HepG2 (cell line): ENCODE data around the gene ZACN. TPM values are rescaled to one million over a fixed set of nuclear protein-coding genes. Genes with fewer than 3 reads are reported as not detected.

Experiments
- CBFB ChIP-seq: sonication (generic); formaldehyde crosslinking; IDR thresholded peaks from 2 replicates; pipeline ENCODE4 v1.4.0; 2020; ENCODE audit warnings: missing genetic modification reagents
- DDIT3 ChIP-seq: sonication (generic); formaldehyde crosslinking; IDR thresholded peaks from 2 replicates; pipeline ENCODE4 v1.4.0; 2020; ENCODE audit warnings: mild to moderate bottlenecking, missing genetic modification reagents
- JDP2 ChIP-seq: sonication (generic); formaldehyde crosslinking; IDR thresholded peaks from 2 replicates; pipeline ENCODE4 v1.8.1; 2022; ENCODE audit warnings: missing genetic modification reagents, borderline replicate concordance
- NR0B2 ChIP-seq: sonication (generic); formaldehyde crosslinking; IDR thresholded peaks from 2 replicates; pipeline ENCODE4 v1.4.0; 2020; ENCODE audit warnings: mild to moderate bottlenecking, missing genetic modification reagents
- RFX5 ChIP-seq: IDR thresholded peaks from 2 replicates; pipeline ENCODE4 v1.6.1; 2011; ENCODE audit warnings: low read depth, low read length, improper control_type of control experiment
- SNAPC2 ChIP-seq: sonication (generic); formaldehyde crosslinking; IDR thresholded peaks from 2 replicates; pipeline ENCODE4 v1.8.1; 2022; ENCODE audit warnings: mild to moderate bottlenecking, missing genetic modification reagents
- TARDBP ChIP-seq: sonication (generic); formaldehyde crosslinking; IDR thresholded peaks from 2 replicates; pipeline ENCODE4 v1.8.0; 2022; ENCODE audit warnings: mild to moderate bottlenecking, missing genetic modification reagents
- ZBTB38 ChIP-seq: sonication (generic); formaldehyde crosslinking; IDR thresholded peaks from 2 replicates; pipeline ENCODE4 v1.5.1; 2020; ENCODE audit warnings: mild to moderate bottlenecking, missing genetic modification reagents
- ZNF20 ChIP-seq: sonication (generic); formaldehyde crosslinking; IDR thresholded peaks from 2 replicates; pipeline ENCODE4 v1.4.0; 2020; ENCODE audit warnings: mild to moderate bottlenecking, moderate library complexity, missing genetic modification reagents
- ZNF317 ChIP-seq: sonication (generic); formaldehyde crosslinking; IDR thresholded peaks from 2 replicates; pipeline ENCODE4 v1.5.0; 2020; ENCODE audit warnings: mild to moderate bottlenecking, missing genetic modification reagents
- ZNF331 ChIP-seq: sonication (generic); formaldehyde crosslinking; IDR thresholded peaks from 2 replicates; pipeline ENCODE4 v1.4.0; 2020; ENCODE audit warnings: missing genetic modification reagents
- ZNF652 ChIP-seq: IDR thresholded peaks from 2 replicates; pipeline ENCODE4 v1.6.1; 2016; ENCODE audit warnings: low read depth, borderline replicate concordance
- ZNF737 ChIP-seq: sonication (generic); formaldehyde crosslinking; IDR thresholded peaks from 2 replicates; pipeline ENCODE4 v1.5.0; 2020; ENCODE audit warnings: missing genetic modification reagents, mild to moderate bottlenecking, borderline replicate concordance
- ZNF792 ChIP-seq: IDR thresholded peaks from 2 replicates; pipeline ENCODE4 v1.6.1; 2016
- ZSCAN21 ChIP-seq: sonication (generic); formaldehyde crosslinking; IDR thresholded peaks from 2 replicates; pipeline ENCODE4 v1.8.0; 2022; ENCODE audit warnings: mild to moderate bottlenecking, missing genetic modification reagents, moderate library complexity, borderline replicate concordance
- polyA plus RNA-seq, 8 experiments: library from polyadenylated mRNA; depleted of rRNA in 3 of 8; stranded (reverse) in 7 of 8; unstranded in 1 of 8; fragments of >200 nt; fragmentation: Illumina TruSeq in 4 of 8; extraction: Trizol in 4 of 8; gene quantifications; 2 replicates each; pipeline versions ENCODE4 v1.2.1 to v1.2.3, GENCODE V29; 2011 to 2016; ENCODE audit warnings: low read depth in 4 of 8, missing spikeins in 1 of 8, mixed read lengths in 1 of 8; ENCODE audit not compliant: insufficient read depth in 1 of 8
- total RNA-seq, 5 experiments: library from RNA; depleted of rRNA; stranded (reverse); fragments of >200 nt; fragmentation: Illumina TruSeq; extraction: Trizol; gene quantifications; 2 replicates each; pipeline ENCODE4 v1.2.3, GENCODE V29; 2016; ENCODE audit warnings: low read depth in 1 of 5
- TF ChIP-seq, protein P1 (sequence below): sonication (generic); formaldehyde crosslinking; IDR thresholded peaks from one replicate; pipeline ENCODE4 v1.5.1; 2020; ENCODE audit warnings: mild to moderate bottlenecking, missing genetic modification reagents; ENCODE audit errors: not compliant biosample characterization
- TF ChIP-seq, protein P2 (sequence below): sonication (generic); formaldehyde crosslinking; IDR thresholded peaks from 2 replicates; pipeline ENCODE4 v1.4.0; 2020; ENCODE audit warnings: missing genetic modification reagents
- TF ChIP-seq, protein P3 (sequence below): sonication (generic); formaldehyde crosslinking; IDR thresholded peaks from 2 replicates; pipeline ENCODE4 v1.5.0; 2020; ENCODE audit warnings: missing genetic modification reagents

ZACN gene
- total and polyA plus RNA-seq, 2 of the 13 experiments (the other 11 are each of a cell fraction or from before 2014, with no cell fraction given): 0.11 to 0.15 TPM

DNA sequence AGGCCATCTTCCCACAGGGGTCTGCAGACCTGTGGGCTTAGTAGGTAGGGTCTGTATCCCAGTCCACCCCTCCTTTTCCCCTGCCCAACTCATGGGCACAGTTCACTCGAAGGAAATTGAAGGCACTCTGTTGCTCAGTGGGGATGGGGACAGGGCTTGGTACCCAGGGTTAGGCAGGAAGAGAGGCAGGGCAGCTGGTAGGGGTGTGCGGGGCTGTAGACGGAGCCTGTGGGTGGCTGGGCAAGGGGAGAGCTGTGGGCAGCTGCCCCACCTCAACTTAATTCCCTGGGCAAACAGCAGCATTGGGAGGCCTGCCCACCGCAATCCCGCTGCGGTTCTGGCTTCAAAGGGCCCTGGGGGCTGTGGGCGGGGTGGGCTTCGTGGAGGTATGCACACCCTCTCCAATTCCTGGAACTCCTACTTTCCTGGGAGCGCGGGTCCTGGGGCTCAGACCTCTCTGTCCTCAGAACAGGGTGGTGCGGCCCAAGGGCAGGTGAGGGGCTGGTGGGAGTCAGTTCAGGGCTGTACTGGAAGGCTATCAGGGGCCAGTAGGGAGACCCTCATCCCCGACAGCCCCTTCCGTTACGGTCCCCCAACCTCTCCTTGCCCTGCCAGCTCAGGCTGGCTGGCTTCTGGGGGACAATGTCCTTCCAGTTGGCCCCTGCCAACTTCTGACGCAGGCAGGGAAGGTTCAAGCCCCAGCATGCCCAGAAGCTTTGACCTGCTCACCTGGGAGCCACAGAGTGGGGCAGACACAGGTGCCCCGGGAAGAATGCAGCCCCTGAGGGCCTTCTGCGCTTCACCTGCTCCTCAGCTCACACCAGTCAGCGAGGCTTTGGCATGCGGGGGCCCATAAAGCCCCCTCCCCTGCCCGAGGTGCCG, 53.0 kb downstream of the ZACN start (continued):
- no peak for TF ChIP-seq ZSCAN21
- TF ChIP-seq RFX5: peak; percentile 72
- TF ChIP-seq CBFB: peak; percentile 82
- no peak for TF ChIP-seq JDP2 (CRISPR knock-in tag)
- no peak for TF ChIP-seq ZNF20
- TF ChIP-seq NR0B2: no peak
- no peak for TF ChIP-seq ZNF317 (CRISPR knock-in tag)
- TF ChIP-seq, protein P1, sequence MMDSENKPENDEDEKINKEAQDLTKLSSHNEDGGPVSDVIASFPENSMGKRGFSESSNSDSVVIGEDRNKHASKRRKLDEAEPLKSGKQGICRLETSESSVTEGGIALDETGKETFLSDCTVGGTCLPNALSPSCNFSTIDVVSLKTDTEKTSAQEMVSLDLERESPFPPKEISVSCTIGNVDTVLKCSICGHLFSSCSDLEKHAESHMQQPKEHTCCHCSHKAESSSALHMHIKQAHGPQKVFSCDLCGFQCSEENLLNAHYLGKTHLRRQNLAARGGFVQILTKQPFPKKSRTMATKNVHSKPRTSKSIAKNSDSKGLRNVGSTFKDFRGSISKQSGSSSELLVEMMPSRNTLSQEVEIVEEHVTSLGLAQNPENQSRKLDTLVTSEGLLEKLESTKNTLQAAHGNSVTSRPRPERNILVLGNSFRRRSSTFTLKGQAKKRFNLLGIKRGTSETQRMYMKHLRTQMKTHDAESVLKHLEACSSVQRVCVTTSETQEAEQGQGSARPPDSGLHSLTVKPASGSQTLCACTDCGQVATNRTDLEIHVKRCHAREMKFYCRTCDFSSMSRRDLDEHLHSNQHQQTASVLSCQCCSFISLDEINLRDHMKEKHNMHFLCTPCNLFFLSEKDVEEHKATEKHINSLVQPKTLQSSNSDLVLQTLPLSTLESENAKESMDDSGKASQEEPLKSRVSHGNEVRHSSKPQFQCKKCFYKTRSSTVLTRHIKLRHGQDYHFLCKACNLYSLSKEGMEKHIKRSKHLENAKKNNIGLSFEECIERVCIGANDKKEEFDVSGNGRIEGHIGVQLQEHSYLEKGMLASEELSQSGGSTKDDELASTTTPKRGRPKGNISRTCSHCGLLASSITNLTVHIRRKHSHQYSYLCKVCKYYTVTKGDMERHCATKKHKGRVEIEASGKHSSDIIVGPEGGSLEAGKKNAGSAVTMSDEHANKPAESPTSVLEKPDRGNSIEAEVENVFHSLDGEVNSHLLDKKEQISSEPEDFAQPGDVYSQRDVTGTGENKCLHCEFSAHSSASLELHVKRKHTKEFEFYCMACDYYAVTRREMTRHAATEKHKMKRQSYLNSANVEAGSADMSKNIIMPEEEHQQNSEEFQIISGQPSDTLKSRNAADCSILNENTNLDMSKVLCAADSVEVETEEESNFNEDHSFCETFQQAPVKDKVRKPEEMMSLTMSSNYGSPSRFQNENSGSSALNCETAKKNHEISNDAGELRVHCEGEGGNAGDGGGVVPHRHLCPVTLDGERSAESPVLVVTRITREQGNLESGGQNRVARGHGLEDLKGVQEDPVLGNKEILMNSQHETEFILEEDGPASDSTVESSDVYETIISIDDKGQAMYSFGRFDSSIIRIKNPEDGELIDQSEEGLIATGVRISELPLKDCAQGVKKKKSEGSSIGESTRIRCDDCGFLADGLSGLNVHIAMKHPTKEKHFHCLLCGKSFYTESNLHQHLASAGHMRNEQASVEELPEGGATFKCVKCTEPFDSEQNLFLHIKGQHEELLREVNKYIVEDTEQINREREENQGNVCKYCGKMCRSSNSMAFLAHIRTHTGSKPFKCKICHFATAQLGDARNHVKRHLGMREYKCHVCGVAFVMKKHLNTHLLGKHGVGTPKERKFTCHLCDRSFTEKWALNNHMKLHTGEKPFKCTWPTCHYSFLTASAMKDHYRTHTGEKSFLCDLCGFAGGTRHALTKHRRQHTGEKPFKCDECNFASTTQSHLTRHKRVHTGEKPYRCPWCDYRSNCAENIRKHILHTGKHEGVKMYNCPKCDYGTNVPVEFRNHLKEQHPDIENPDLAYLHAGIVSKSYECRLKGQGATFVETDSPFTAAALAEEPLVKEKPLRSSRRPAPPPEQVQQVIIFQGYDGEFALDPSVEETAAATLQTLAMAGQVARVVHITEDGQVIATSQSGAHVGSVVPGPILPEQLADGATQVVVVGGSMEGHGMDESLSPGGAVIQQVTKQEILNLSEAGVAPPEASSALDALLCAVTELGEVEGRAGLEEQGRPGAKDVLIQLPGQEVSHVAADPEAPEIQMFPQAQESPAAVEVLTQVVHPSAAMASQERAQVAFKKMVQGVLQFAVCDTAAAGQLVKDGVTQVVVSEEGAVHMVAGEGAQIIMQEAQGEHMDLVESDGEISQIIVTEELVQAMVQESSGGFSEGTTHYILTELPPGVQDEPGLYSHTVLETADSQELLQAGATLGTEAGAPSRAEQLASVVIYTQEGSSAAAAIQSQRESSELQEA (CRISPR knock-in tag): no peak
- TF ChIP-seq ZNF652: no peak
- TF ChIP-seq, protein P2, sequence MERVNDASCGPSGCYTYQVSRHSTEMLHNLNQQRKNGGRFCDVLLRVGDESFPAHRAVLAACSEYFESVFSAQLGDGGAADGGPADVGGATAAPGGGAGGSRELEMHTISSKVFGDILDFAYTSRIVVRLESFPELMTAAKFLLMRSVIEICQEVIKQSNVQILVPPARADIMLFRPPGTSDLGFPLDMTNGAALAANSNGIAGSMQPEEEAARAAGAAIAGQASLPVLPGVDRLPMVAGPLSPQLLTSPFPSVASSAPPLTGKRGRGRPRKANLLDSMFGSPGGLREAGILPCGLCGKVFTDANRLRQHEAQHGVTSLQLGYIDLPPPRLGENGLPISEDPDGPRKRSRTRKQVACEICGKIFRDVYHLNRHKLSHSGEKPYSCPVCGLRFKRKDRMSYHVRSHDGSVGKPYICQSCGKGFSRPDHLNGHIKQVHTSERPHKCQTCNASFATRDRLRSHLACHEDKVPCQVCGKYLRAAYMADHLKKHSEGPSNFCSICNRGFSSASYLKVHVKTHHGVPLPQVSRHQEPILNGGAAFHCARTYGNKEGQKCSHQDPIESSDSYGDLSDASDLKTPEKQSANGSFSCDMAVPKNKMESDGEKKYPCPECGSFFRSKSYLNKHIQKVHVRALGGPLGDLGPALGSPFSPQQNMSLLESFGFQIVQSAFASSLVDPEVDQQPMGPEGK (CRISPR knock-in tag): peak; percentile 83
- no peak for TF ChIP-seq ZNF331 (CRISPR knock-in tag)
- TF ChIP-seq TARDBP (CRISPR knock-in tag): no peak
- 0 out of 2 replicates have a peak, but pooled peaks have one; percentile 24 for TF ChIP-seq ZBTB38 (CRISPR knock-in tag)
- TF ChIP-seq ZNF737 (CRISPR knock-in tag): no peak
- no peak for TF ChIP-seq ZNF792 (CRISPR knock-in tag)
- no peak for TF ChIP-seq DDIT3 (CRISPR knock-in tag)
- no peak for TF ChIP-seq SNAPC2 (CRISPR knock-in tag)
- TF ChIP-seq, protein P3, sequence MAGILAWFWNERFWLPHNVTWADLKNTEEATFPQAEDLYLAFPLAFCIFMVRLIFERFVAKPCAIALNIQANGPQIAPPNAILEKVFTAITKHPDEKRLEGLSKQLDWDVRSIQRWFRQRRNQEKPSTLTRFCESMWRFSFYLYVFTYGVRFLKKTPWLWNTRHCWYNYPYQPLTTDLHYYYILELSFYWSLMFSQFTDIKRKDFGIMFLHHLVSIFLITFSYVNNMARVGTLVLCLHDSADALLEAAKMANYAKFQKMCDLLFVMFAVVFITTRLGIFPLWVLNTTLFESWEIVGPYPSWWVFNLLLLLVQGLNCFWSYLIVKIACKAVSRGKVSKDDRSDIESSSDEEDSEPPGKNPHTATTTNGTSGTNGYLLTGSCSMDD (CRISPR knock-in tag): no peak
